Measurements from ENCODE around the gene ITGAX. TPM values are rescaled to one million over a fixed set of nuclear protein-coding genes. Genes with fewer than 3 reads are reported as not detected.
A peak's percentile ranks its signal among the peaks of the same experiment; 100 is the strongest.

The ITGAX gene
- total and polyA plus RNA-seq, 2 donors (not counting 1 experiment from before 2014, with no cell fraction given) = 48.0 to 78.8 TPM

GRCh38 chr16:31428279-31428597 is 73.3 kb downstream of the ITGAX start, which contains the start of gene COX6A2:
Gene COX6A2 (minus strand): TSS chr16:31428360. CDS start chr16:31428325, 35 bp downstream.
- Mint-ChIP-seq H3K4me3 (peak within 1 kb of the TSS; percentile 45), H3K9me3 (ENCODE audit: insufficient read depth) (no peaks in the 10 kb centered on the region), H3K4me1 (peaks cover 2% of the 10 kb centered on the region), H3K27me3 (peaks cover 15% of the 10 kb centered on the region), H3K27ac (no peak within 1 kb of the TSS)
- Histone ChIP-seq H3K4me2 (replicated peaks; ENCODE audit: low read depth, low read length, poor library complexity, severe bottlenecking) (peak within 1 kb of the TSS; percentile 71), H3K9me3 (ENCODE audit: control extremely low read depth in 1 of 3, control insufficient read depth in 2 of 3, insufficient read depth in 1 of 3, low read length in 2 of 3) (peaks cover 0 to 9% (median 0%) of the 10 kb centered on the region in 3 donors), H4K20me1 (ENCODE audit: control insufficient read depth, insufficient read depth, low read length, poor library complexity, severe bottlenecking) (no peaks in the 10 kb centered on the region), H3K27ac (ENCODE audit: low read length in 2 of 2) (no peak within 1 kb of the TSS), H3K27me3 (replicated peaks in 1 of 4; ENCODE audit: control extremely low read depth in 1 of 4, control insufficient read depth in 3 of 4, insufficient read depth in 4 of 4, low read length in 3 of 4) (no peaks in the 10 kb centered on the region), H2AFZ (ENCODE audit: insufficient read depth, low read depth, low read length, poor library complexity, severe bottlenecking) (peak within 1 kb of the TSS; percentile 62), H3K4me3 (ENCODE audit: control extremely low read depth in 1 of 5, extremely low read depth in 1 of 5, insufficient read depth in 1 of 5, low read depth in 2 of 5, low read length in 4 of 5) (peak within 1 kb of the TSS in 4 of 5 experiments; percentile 2 to 40 (median 20)), H3K9ac (ENCODE audit: low read length) (no peak within 1 kb of the TSS), H3K36me3 (replicated peaks in 1 of 2; ENCODE audit: control extremely low read depth in 1 of 2, control insufficient read depth in 1 of 2, extremely low read depth in 1 of 2, insufficient read depth in 2 of 2, low read length in 1 of 2) (no peaks in the 10 kb centered on the region), H3K79me2 (ENCODE audit: control insufficient read depth, insufficient read depth, low read length) (no peaks in the 10 kb centered on the region), H3K4me1 (ENCODE audit: control insufficient read depth in 2 of 2, insufficient read depth in 2 of 2, low read length in 2 of 2) (peaks cover 3 to 7% of the 10 kb centered on the region in 2 donors)
- TF ChIP-seq EZH2 (IDR thresholded peaks at IDR 0.05; ENCODE audit: borderline replicate concordance, insufficient read depth, low read depth, low read length, poor library complexity, severe bottlenecking) = no peak
- TF ChIP-seq, protein P1, sequence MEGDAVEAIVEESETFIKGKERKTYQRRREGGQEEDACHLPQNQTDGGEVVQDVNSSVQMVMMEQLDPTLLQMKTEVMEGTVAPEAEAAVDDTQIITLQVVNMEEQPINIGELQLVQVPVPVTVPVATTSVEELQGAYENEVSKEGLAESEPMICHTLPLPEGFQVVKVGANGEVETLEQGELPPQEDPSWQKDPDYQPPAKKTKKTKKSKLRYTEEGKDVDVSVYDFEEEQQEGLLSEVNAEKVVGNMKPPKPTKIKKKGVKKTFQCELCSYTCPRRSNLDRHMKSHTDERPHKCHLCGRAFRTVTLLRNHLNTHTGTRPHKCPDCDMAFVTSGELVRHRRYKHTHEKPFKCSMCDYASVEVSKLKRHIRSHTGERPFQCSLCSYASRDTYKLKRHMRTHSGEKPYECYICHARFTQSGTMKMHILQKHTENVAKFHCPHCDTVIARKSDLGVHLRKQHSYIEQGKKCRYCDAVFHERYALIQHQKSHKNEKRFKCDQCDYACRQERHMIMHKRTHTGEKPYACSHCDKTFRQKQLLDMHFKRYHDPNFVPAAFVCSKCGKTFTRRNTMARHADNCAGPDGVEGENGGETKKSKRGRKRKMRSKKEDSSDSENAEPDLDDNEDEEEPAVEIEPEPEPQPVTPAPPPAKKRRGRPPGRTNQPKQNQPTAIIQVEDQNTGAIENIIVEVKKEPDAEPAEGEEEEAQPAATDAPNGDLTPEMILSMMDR (IDR thresholded peaks at IDR 0.05) = no peak
- ATAC-seq (ENCODE audit: low read depth) (no peak), DNase-seq (no peak)
- POLR2A ChIA-PET = no interaction called here
- 90% methylated on average over 6 of the region's 7 CpGs for WGBS (ENCODE audit: insufficient coverage)
- intact Hi-C loops (cut with micrococcal nuclease) = no loop called here
- CTCF ChIA-PET = interaction anchor here (1.6 kb wide), 1 partner anchor 11 kb away, joined by 3 read pairs; no protein-coding TSS in a partner anchor

GRCh38 chr16:31428638-31429247 is 73.8 kb downstream of the ITGAX start:
- H3K9ac ChIP-seq (ENCODE audit: low read length) = no peak overlapping the region
- ATAC-seq (ENCODE audit: low read depth) (no peak), DNase-seq (no peak)
- ChIA-PET POLR2A (no interaction called here), CTCF (interaction anchor here (1.2 to 1.6 kb wide), 2 partner anchors 10 to 287 kb away, joined by 3 to 6 read pairs; no protein-coding TSS in a partner anchor)
- no peaks in the 10 kb centered on the region for H3K36me3 ChIP-seq (replicated peaks in 1 of 2; ENCODE audit: control extremely low read depth in 1 of 2, control insufficient read depth in 1 of 2, extremely low read depth in 1 of 2, insufficient read depth in 2 of 2, low read length in 1 of 2)
- peaks cover 3 to 7% of the 10 kb centered on the region in 2 donors for H3K4me1 ChIP-seq (ENCODE audit: control insufficient read depth in 2 of 2, insufficient read depth in 2 of 2, low read length in 2 of 2)
- H3K79me2 ChIP-seq (ENCODE audit: control insufficient read depth, insufficient read depth, low read length) = no peaks in the 10 kb centered on the region
- no peak overlapping the region for H3K4me2 ChIP-seq (replicated peaks; ENCODE audit: low read depth, low read length, poor library complexity, severe bottlenecking)
- WGBS (ENCODE audit: insufficient coverage) = 100% methylated on average over 2 of the region's 7 CpGs
- Mint-ChIP-seq H3K4me3 (no peak overlapping the region), H3K27me3 (peaks cover 12% of the 10 kb centered on the region), H3K9me3 (ENCODE audit: insufficient read depth) (no peaks in the 10 kb centered on the region), H3K4me1 (peaks cover 2% of the 10 kb centered on the region), H3K27ac (no peak overlapping the region)
- no peak overlapping the region for H3K4me3 ChIP-seq (ENCODE audit: control extremely low read depth in 1 of 5, extremely low read depth in 1 of 5, insufficient read depth in 1 of 5, low read depth in 2 of 5, low read length in 4 of 5)
- TF ChIP-seq, protein P1 (IDR thresholded peaks at IDR 0.05) = no peak
- no peak for TF ChIP-seq EZH2 (IDR thresholded peaks at IDR 0.05; ENCODE audit: borderline replicate concordance, insufficient read depth, low read depth, low read length, poor library complexity, severe bottlenecking)
- H3K27ac ChIP-seq (ENCODE audit: low read length in 2 of 2) = no peak overlapping the region
- H2AFZ ChIP-seq (ENCODE audit: insufficient read depth, low read depth, low read length, poor library complexity, severe bottlenecking) = no peak overlapping the region
- H3K9me3 ChIP-seq (ENCODE audit: control extremely low read depth in 1 of 3, control insufficient read depth in 2 of 3, insufficient read depth in 1 of 3, low read length in 2 of 3) = peaks cover 0 to 9% (median 0%) of the 10 kb centered on the region in 3 donors
- H3K27me3 ChIP-seq (replicated peaks in 1 of 4; ENCODE audit: control extremely low read depth in 1 of 4, control insufficient read depth in 3 of 4, insufficient read depth in 4 of 4, low read length in 3 of 4) = no peaks in the 10 kb centered on the region
- intact Hi-C loops (cut with micrococcal nuclease) = no loop called here
- no peaks in the 10 kb centered on the region for H4K20me1 ChIP-seq (ENCODE audit: control insufficient read depth, insufficient read depth, low read length, poor library complexity, severe bottlenecking)
